Measurements from ENCODE around the gene SORCS3. TPM values are rescaled to one million over a fixed set of nuclear protein-coding genes. Genes with fewer than 3 reads are reported as not detected.

SORCS3 gene
- total RNA-seq, 1 experiment from 2014 or later: not detected

- Histone ChIP-seq H2AFZ (ENCODE audit: low read length) (no peak overlapping the region), H3K36me3 (ENCODE audit: low read depth, low read length) (no peaks in the 10 kb centered on the region), H3K9me3 (ENCODE audit: low read length) (no peaks in the 10 kb centered on the region), H3K79me2 (ENCODE audit: low read length) (no peaks in the 10 kb centered on the region), H3K9me2 (replicated peaks; ENCODE audit: low read length) (no peaks in the 10 kb centered on the region), H3F3A (ENCODE audit: low read length, unreplicated experiment) (no peaks in the 10 kb centered on the region), H3K27ac (ENCODE audit: low read length) (no peak overlapping the region), H4K20me1 (ENCODE audit: low read length) (no peaks in the 10 kb centered on the region), H3K4me2 (ENCODE audit: low read length) (no peak overlapping the region), H3K4me1 (ENCODE audit: insufficient read depth, low read length) (no peaks in the 10 kb centered on the region), H3K4me3 (ENCODE audit: low read length) (no peak overlapping the region), H3K9ac (ENCODE audit: low read length) (no peak overlapping the region), H3K27me3 (ENCODE audit: low read length) (no peaks in the 10 kb centered on the region)
- ChIA-PET POLR2A (ENCODE audit: unreplicated experiment) (no interaction called here), CTCF (no interaction called here)
- TF ChIP-seq EZH2phosphoT487 (IDR thresholded peaks at IDR 0.05; ENCODE audit: borderline replicate concordance, low read length) (no peak), CTCF (conservative IDR thresholded peaks at IDR 0.05; ENCODE audit: low read depth, low read length) (no peak), EZH2 (IDR thresholded peaks at IDR 0.05; ENCODE audit: low read length, unreplicated experiment) (no peak)
- intact Hi-C loops (cut with micrococcal nuclease): no loop called here
- BruUV-seq (replicated peaks): no TSS peak
- ATAC-seq (no peak), DNase-seq (no peak)
Observed at GRCh38 chr10:104780946-104781595, 140.0 kb downstream of the SORCS3 start.

GRCh38 chr10:104784452-104784851, 143.4 kb downstream of the SORCS3 start:
- Histone ChIP-seq H3K9ac (ENCODE audit: low read length) (no peak overlapping the region), H3F3A (ENCODE audit: low read length, unreplicated experiment) (no peaks in the 10 kb centered on the region), H3K4me3 (ENCODE audit: low read length) (no peak overlapping the region), H3K9me2 (replicated peaks; ENCODE audit: low read length) (no peaks in the 10 kb centered on the region), H3K4me1 (ENCODE audit: insufficient read depth, low read length) (no peaks in the 10 kb centered on the region), H3K79me2 (ENCODE audit: low read length) (no peaks in the 10 kb centered on the region), H2AFZ (ENCODE audit: low read length) (no peak overlapping the region), H3K4me2 (ENCODE audit: low read length) (no peak overlapping the region), H4K20me1 (ENCODE audit: low read length) (no peaks in the 10 kb centered on the region), H3K27me3 (ENCODE audit: low read length) (no peaks in the 10 kb centered on the region), H3K36me3 (ENCODE audit: low read depth, low read length) (no peaks in the 10 kb centered on the region), H3K27ac (ENCODE audit: low read length) (no peak overlapping the region), H3K9me3 (ENCODE audit: low read length) (no peaks in the 10 kb centered on the region)
- CTCF ChIA-PET: no interaction called here
- BruUV-seq (replicated peaks): no TSS peak
- no peak for DNase-seq
- TF ChIP-seq CTCF (conservative IDR thresholded peaks at IDR 0.05; ENCODE audit: low read depth, low read length): no peak
- TF ChIP-seq EZH2 (IDR thresholded peaks at IDR 0.05; ENCODE audit: low read length, unreplicated experiment): no peak
- no peak for TF ChIP-seq EZH2phosphoT487 (IDR thresholded peaks at IDR 0.05; ENCODE audit: borderline replicate concordance, low read length)
- intact Hi-C loops (cut with micrococcal nuclease): no loop called here
- POLR2A ChIA-PET (ENCODE audit: unreplicated experiment): no interaction called here
- ATAC-seq: no peak

GRCh38 chr10:104791471-104791870, 150.4 kb downstream of the SORCS3 start:
- Histone ChIP-seq H3K4me2 (ENCODE audit: low read length) (no peak overlapping the region), H3K4me3 (ENCODE audit: low read length) (no peak overlapping the region), H4K20me1 (ENCODE audit: low read length) (no peaks in the 10 kb centered on the region), H2AFZ (ENCODE audit: low read length) (no peak overlapping the region), H3K36me3 (ENCODE audit: low read depth, low read length) (no peaks in the 10 kb centered on the region), H3K27me3 (ENCODE audit: low read length) (no peaks in the 10 kb centered on the region), H3K79me2 (ENCODE audit: low read length) (no peaks in the 10 kb centered on the region), H3F3A (ENCODE audit: low read length, unreplicated experiment) (no peaks in the 10 kb centered on the region), H3K9me2 (replicated peaks; ENCODE audit: low read length) (no peaks in the 10 kb centered on the region), H3K9me3 (ENCODE audit: low read length) (no peaks in the 10 kb centered on the region), H3K4me1 (ENCODE audit: insufficient read depth, low read length) (no peaks in the 10 kb centered on the region), H3K27ac (ENCODE audit: low read length) (no peak overlapping the region), H3K9ac (ENCODE audit: low read length) (no peak overlapping the region)
- ATAC-seq: no peak
- intact Hi-C loops (cut with micrococcal nuclease): no loop called here
- no peak for TF ChIP-seq EZH2phosphoT487 (IDR thresholded peaks at IDR 0.05; ENCODE audit: borderline replicate concordance, low read length)
- no peak for TF ChIP-seq EZH2 (IDR thresholded peaks at IDR 0.05; ENCODE audit: low read length, unreplicated experiment)
- BruUV-seq (replicated peaks): no TSS peak
- CTCF ChIA-PET: no interaction called here
- no peak for DNase-seq
- POLR2A ChIA-PET (ENCODE audit: unreplicated experiment): no interaction called here

All from PC-3 (cell line).